ENCODE data around the gene ILKAP. TPM values are rescaled to one million over a fixed set of nuclear protein-coding genes. Genes with fewer than 3 reads are reported as not detected.
A peak's percentile ranks its signal among the peaks of the same experiment; 100 is the strongest.

The ILKAP gene
- total RNA-seq, 1 donor from 2014 or later = 67.4 TPM

DNA sequence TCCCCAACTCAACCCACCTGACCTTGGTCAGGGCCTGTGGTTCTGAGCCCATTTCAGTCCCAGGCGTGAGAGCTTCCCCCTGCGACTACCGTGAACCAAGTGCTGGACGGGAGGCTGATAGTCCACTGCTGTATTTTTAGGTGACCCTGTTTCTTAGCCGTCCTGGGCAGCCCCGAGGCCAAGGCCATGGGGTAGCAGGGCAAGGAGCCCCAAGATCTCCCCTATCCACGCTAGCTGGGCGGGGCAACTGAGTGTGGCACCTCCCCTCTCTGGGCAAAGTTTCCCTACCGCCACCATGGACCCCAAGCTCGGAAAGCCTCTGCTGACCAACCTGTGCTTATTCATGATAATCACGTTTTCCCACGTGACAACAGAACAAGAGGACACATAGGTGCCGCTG is 65.6 kb downstream of the ILKAP start:
- no peak for DNase-seq (ENCODE audit: low spot score)

DNA sequence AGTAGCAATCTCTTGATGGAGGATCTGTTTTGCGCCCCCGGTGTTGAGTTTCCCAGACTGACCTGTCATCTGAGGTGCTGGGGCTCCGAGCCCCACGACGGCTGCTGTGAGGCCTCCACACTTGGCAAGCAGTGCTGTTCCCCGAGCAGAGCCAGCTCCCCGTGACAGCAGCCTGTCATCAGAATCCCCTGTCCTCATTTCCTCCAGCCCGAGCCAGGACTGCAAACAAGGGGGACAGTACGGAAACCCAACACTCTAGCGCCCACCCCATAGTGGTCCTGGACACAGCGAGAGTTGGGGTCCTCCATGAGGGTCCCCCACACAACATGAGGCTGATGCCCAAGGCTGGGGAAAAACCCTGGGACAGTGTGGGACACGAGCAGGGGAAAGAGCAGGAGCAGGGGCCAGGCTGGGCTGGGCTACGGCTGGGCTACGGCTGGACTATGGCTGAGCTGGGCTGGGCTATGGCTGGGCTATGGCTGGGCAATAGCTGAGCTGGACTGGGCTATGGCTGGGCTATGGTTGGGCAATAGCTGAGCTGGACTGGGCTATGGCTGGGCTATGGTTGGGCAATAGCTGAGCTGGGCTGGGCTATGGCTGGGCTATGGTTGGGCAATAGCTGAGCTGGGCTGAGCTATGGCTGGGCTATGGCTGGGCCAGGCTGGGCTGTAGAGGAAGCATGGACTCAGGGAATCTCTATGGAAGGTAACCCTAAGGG is 66.5 kb downstream of the ILKAP start:
- DNase-seq (ENCODE audit: low spot score) = peak; percentile 56

DNA sequence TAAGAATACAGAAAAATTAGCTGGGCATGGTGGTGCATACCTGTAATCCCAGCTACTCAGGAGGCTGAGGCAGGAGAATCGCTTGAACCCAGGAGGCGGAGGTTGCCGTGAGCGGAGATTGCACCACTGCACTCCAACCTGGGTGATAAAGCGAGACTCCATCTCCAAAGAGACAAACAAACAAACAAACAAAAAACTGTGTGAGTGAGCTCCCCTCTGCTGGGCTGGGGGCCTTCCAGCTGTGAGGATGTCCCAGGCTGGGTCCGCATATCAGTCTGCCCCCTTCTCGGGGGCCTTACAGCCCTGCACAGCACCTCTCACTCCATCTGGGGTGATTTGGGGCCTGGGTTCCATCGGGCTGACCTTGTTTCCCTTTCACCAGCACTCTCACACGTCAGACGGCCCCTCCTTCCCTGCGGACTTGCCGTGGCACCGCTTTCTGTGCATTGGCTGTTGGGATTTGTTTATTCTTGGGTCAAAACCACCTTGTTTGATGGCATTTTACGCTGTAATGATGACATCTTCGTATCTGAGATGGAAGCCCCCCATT is 67.8 kb downstream of the ILKAP start:
- DNase-seq (ENCODE audit: low spot score) = no peak

DNA sequence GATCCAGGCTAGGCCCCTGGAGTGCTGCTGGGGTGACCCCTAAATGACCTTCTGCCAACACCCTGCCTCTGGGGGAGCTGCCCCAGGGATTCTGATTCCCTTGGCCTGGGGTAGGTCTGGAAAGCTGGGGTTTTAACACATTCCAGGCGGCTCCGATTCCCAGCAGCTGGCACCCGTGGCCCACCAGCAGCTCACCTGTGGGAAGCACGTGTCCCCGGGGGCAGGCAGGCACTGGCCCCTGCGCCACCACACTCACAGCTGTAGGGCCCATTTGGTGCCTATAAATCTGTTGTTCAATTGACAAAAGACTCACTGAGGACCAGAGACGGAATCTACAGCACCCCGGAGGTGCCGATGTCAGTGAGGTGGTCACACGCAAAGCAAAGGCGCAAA is 69.1 kb downstream of the ILKAP start:
- DNase-seq (ENCODE audit: low spot score) = no peak

DNA sequence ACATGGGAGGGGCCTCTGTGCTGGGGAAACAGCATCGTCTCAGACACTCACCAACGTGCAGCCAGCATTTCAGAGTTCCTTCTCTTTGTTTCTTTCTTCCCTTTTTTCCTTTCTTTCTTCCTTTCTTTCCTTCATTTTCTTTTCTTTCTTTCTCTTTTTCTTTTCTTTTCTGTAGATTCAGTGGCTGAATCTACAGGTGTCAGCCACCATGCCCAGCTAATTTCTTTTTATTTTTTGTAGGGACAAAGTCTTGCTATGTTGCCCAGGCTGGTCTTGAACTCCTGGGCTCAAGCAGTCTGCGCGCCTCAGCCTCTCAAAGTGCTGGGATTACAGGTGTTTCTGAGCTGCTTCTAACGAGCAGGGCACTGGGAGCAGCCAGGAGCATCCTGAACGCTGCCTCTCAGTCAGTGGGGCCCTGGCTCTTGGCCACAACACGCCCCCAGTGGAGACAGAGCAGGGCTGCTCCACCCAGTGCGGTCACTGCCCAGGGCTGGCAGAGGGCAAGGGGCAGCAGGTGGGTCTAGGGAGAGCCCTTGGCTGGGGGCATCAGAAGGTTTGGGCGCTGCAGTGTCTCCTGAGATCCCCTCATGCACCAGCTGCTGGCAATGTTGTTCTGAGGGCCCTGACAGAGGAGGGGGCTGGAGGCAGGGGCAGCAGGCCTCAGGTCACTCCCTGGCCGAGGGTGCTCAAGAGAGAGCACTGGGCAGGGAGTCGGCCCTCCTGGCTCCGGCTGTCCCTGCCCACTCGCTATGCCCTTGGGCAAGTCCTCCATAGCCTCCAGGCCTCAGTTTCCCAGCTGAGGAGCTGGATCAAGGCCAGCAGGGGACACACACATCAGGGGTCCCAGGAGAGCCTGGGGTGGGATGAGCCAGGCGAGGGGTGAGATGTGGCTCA is 69.7 kb downstream of the ILKAP start:
- no peak for DNase-seq (ENCODE audit: low spot score)

DNA sequence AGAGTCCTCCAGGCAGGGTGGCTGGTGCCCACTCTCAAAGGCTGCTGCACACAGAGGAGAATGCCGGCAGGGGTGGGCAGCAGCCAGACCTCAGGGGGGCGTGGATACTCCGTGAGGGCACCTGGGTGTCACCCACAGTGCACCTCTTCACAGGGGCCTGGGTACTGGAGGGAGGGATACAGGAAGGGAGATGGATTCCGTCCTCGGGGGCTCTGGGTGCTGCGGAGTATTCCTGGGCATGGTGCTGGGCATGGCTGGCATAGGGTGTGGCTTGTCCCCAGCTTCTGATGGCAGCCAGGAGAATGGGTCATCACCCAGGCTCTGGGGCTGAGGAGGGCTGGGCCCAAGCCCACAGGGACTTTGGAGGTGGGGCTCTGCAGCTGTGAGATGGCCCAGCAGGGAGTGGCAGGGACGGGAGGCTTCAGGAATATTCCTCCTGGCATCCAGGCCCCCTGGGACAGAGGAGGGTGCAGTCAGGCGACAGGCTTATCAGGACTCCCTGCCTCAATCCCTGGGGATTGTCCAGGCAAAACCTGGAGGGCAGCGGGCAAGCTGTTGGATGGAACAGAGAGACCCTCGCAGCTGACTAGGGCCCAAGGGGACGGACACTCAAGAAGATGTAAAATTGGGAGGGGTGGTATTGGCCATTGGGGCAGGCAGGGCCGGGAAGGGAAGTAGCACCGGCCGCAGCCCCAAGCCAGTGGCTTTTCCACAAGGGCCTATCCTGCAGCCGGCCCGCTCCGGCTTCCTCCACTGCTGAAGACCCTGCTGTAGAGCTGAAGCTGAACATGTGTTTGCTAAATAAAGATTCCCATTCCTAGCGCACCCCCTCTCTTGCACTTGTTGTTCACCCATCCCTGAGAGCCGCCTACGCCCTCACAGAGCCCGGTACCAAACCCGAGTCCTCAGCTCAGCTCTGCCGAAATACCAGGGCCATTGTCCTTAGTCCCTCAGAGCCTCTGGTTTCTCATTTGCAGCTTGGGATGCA is 70.7 kb downstream of the ILKAP start:
- DNase-seq (ENCODE audit: low spot score) = no peak

DNA sequence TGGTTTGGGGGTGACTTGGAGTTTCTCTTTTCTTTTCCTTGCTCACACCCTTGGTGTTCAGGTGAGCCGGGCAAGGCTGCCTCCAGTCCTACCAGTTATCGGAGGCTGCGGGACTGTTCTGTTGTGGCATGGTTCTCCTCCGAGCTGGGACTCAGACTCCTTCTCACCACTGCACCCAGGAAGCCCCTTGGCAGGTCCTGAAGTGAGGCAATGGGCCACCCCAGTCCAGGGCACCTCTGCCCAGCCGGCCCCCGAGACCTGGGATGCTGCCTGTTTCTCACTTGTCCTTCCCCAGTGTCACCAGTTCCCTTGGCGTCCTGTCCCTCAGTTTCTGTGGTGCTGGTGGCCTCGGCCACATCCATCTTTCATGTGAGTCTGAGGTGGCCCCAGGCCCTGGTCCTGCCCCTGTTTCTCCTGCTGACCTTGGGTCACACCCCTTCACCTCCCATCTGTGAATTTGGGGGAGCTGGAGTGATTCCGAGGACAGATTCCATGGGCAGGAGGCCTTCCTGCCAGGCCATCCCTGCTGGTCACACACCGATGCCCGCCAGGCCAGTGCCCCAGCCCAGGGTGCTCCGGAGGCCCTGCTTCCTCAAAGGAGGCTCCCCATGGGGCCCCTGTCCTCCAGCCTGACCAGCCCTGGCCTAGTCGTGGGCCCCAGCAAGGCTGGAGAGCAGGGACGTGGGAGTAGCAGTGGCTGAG is 71.6 kb downstream of the ILKAP start:
- no peak for DNase-seq (ENCODE audit: low spot score)

DNA sequence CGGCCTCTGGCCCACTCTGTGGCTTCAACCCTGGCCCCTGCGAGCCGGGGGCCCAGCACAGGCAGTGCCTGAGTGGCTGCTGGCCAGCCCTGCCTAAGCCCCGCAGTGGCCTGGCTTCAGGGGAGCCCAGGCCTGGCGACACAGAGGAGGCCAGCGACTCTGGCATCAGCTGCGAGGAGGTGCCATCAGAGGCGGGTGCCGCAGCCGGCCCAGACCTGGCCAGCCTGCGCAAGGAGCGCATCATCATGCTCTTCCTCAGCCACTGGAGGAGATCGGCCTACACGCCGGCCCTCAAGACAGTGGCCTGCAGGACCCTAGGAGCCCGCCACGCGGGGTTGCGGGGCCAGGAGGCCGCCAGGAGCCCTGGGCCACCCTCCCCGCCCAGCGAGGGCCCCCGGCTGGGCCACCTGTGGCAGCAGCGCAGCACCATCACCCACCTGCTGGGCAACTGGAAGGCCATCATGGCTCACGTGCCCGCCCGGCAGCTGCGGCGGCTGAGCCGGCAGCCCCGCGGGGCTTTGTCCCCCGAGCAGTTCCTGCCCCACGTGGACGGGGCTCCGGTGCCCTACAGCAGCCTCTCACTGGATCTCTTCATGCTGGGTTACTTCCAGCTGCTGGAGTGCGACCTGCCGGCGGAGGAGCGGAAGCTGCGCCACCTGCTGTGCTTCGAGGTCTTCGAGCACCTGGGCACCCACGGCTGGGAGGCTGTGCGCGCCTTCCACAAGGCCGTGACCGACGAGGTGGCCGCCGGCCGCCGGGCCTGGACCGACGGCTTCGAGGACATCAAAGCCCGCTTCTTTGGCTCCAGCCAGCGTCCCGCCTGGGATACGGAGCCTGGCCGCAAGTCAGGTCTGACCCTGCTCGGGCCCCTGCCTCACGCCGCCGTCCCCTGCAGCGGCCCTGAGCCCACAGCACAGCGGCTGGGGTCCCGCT is 72.5 kb downstream of the ILKAP start:
- no peak for DNase-seq (ENCODE audit: low spot score)

DNA sequence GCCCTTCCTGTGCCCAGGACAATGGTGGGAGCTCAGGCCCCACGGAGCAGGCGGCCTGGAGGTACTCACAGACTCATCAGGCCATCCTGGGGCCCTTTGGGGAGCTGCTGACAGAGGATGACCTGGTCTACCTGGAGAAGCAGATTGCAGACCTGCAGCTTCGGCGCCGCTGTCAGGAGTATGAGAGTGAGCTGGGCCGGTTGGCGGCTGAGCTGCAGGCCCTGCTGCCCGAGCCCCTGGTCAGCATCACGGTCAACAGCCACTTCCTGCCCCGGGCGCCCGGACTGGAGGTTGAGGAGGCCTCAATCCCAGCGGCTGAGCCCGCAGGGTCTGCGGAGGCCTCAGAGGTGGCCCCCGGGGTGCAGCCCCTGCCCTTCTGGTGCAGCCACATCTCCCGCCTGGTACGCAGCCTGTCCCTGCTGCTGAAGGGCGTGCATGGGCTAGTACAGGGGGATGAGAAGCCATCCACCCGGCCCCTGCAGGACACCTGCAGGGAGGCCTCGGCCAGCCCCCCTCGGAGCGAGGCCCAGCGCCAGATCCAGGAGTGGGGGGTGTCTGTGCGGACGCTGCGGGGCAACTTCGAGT is 73.3 kb downstream of the ILKAP start:
- no peak for DNase-seq (ENCODE audit: low spot score)

DNA sequence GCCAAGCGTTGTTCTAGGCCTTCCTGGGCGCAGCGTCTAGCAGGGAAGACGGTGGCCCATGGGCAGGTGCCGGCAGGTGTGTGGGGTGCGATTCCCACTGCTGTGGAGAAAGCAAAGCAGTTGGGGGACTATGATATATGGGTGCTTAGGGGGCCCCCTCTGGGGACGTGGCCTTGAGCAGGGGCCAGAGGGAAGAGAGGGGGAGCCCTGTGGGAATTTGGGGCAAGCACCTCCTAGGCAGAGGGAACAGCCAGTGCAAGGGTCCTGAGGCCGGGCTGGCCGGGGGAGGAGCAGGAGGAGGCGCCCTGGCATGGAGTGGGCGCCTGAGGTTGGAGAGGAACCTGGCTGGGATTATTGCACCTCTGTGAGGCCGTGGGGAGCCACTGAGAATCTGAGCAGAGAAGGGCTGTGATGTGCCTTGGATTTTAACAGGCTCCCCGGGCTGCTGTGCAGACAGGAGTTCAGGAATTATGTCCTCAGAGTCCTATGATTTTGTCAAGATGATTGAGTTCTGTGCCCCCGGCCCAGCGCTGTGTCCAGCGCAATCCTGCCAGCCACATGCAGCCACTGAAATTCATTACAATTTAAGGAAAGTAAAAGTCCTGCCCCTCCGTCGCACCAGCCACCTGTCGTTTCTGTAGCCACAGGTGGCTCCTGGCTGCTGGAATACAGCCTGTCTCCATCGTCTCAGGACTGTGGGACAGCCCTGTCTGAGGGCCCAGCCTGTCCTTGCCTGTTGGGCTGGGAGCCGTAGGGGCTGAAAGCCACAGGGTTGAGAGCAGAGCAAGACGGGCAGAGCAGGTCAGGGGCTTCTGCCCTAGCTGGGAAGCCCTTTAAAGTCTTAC is 74.1 kb downstream of the ILKAP start:
- no peak for DNase-seq (ENCODE audit: low spot score)

DNA sequence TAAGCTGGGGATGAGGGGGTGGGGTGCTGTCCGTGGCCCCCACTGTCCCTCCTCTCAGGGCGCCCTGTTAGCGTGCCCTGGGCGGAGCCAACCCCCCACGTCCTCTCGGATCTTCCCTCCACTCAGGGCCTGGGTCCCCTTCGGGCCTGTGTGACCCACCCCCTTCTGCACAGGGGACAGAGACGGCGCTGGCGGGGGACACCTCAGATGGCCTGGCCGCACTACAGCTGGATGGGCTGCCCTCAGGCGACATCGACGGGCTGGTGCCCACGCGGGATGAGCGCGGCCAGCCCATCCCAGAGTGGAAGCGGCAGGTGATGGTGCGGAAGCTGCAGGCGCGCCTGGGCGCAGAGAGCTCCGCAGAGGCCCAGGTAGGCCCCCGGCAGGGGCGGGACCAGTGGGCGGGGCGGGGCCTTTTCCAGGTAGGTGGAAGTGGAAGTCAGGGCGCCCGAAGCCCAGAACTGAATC is 74.9 kb downstream of the ILKAP start:
- DNase-seq (ENCODE audit: low spot score) = no peak

DNA sequence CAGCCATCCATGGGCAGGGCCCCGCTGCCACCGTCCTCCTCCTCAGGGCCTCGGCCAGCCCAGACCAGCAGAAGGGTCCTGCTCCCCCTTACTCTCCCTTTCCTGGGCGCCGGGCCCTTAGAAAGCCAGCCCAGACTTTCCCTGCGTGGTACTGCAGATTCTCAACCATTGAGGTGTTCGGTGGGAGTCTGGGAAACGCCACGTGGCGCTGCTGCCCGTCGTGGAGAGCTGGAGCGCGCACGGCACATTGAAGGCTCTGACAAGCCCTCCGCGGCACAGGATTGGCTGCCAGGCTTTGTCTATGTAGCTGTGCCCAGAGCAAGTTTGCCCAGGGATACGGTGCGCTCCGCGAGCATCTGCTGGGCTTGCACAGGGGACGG is 75.4 kb downstream of the ILKAP start:
- DNase-seq (ENCODE audit: low spot score) = no peak

DNA sequence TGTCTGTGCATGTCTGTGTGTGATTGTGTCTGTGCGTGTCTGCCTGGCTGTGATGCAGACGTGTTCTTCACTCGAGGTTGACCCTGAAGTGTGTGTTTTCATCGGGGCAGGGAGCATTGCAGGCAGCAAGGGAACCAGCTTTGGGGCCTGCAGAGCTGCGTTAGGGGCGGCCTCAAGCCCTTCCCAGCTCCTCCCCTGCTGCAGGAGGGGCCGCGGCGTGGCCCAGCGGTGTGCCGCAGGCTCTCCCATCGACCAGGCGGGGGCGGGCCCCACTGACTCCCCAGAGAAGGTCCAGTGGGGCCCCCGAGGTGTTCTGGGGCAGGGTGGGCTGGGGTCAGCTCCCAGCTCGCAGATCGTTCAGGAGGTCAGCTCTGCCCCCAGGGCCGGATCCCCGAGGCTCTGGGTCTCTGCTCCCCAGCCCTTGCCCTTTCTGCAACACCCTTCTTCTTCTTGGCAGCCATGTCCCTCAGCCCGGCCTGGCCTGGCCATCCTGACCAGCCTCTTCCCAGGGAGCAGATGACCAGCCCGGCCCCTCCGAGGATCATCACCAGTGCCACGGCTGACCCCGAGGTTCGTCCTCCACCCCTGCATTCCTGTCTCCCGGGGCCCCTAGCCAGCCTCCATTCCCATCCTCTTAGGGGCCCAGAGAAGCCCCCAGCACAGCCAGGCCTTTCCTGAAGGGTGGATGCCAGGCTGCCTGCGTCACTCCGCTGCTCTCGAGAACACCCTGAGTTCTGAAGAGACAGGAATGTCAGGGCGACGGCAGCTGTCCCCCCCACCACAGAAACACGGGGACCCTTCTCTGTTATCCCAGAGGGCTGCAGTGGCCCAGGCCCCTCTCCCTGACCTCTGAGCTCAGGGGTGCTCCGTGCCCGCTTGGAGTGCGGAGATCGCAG is 76.1 kb downstream of the ILKAP start:
- peak; percentile 65 for DNase-seq (ENCODE audit: low spot score)

DNA sequence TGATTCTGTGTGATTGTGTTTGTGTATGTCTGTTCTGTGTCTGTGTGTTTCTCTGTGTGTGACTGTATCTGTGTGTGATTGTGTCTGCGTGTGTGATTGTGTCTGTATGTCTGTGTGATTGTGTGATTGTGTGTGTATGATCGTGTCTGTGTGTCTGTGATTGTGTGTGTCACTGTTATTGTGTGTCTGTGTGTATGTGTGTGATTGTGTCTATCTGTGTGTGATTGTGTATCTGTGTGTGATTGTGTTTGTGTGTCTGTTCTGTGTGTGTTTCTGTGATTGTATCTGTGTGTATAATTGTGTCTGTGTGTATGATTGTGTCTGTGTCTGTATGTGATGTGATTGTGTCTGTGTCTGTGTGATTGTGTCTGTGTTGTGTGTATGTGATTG is 76.7 kb downstream of the ILKAP start:
- no peak for DNase-seq (ENCODE audit: low spot score)

DNA sequence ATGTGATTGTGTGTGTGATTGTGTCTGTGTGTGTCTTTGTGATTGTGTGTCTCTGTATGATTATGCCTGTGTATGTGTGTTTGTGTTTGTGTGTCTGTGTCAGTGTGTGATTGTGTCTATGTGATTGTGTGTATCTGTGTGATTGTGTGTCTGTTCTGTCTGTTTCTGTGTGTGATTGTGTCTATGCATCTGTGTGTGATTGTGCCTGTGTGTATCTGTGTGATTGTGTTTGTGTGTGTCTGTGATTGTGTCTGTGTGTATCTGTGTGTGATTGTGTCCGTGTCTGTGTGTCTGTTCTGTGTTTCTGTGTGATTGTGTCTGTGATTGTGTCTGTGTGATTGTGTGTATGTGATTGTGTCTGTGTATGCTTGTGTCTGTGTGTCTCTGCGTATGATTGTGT is 77.2 kb downstream of the ILKAP start:
- DNase-seq (ENCODE audit: low spot score) = no peak

DNA sequence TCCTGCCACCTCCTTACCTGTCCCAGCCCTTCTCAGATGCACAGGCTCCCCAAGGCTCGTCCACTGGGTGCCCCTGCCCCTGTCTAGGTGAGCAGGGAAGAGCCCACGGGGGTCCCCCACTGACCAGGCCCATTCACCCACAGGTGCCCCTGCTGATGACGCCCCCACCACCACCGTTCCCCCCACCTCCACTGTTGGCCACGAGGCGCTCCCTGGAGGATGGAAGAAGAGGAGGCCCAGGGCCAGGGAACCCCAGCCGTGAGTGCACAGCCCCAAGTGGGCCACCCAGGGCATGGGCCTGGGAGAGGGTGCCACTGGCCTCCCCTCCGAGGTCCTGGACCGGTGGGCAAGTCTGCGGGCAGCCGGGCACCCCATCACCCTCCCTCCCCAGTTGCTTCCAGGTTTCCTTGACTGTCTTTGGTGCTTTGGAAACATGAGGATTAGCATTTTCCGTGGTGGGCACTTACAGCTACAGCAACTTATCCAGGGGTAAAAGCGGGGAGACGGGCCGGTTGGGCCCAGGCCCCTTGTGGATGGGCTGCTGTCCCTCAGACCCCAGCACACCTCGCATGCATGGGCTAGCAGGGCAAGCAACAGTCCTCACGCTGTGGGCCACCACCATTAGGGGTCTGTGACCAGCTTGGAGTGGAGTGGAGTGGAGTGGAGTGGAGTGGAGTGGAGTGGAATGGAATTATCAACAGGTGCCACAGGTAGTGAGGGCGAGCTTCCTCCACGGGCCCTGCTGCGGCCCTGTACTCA is 78.2 kb downstream of the ILKAP start:
- DNase-seq (ENCODE audit: low spot score) = no peak
